SK-N-SH (cell line): Measurements from ENCODE around the gene DEPDC5. TPM values are rescaled to one million over a fixed set of nuclear protein-coding genes. Genes with fewer than 3 reads are reported as not detected.
"Not testable (repeated sequence)": the region's sequence is repeated elsewhere in the genome, so short reads cannot be mapped to it uniquely, and the experiment has no call there.

Experiments used
- CTCF ChIA-PET: fragments of 300-600, 350-600 bp; formaldehyde crosslinking; extraction: SDS; loops from one replicate; lab custom pipeline; 2021; lab: Yijun Ruan, JAX
- POLR2A ChIA-PET: fragments of 350-600 bp; sonication (Branson Sonifier 250); formaldehyde crosslinking; extraction: SDS; loops from one replicate; lab custom pipeline; 2020; ENCODE audit warnings: antibody characterized with exemption, inconsistent platforms; lab: Yijun Ruan, JAX
- DNase-seq: peaks from one replicate; pipeline ENCODE4 v3.0.0; 2012
- H2AFZ ChIP-seq: fragments of 200-600 bp; sonication (generic); 2 replicates; pipeline ENCODE4 v1.8.1; 2016; ENCODE audit warnings: antibody characterized with exemption, mild to moderate bottlenecking, low read depth
- H3F3A ChIP-seq: fragments of 200-600 bp; sonication (generic); replicated peaks from 2 replicates; pipeline ENCODE3; 2016; ENCODE audit warnings: antibody characterized with exemption, mild to moderate bottlenecking; ENCODE audit not compliant: insufficient read depth
- H3K27ac ChIP-seq, 2 experiments: fragments of 200-500 bp in 1 of 2; fragments of 200-600 bp in 1 of 2; sonication (Bioruptor generic) in 1 of 2; sonication (generic), shearing (Covaris generic) in 1 of 2; 2 replicates each; pipeline versions ENCODE4 v1.5.1 to v1.6.1; 2014 to 2016; ENCODE audit warnings: low read depth in 2 of 2, inconsistent platforms in 1 of 2, low read length in 1 of 2, mild to moderate bottlenecking in 1 of 2, mixed read lengths in 1 of 2
- H3K27me3 ChIP-seq: fragments of 200-600 bp; sonication (generic), shearing (Covaris generic); 2 replicates; pipeline ENCODE4 v1.6.1; 2016; ENCODE audit warnings: mixed run types; ENCODE audit not compliant: insufficient read depth
- H3K36me3 ChIP-seq, 2 experiments: fragments of 200-500 bp in 1 of 2; fragments of 200-600 bp in 1 of 2; sonication (Bioruptor generic) in 1 of 2; sonication (generic) in 1 of 2; replicated peaks in 1 of 2; 2 replicates each; pipeline versions ENCODE3 to v1.5.1; 2014 to 2016; ENCODE audit warnings: low read length in 1 of 2, mild to moderate bottlenecking in 1 of 2; ENCODE audit not compliant: insufficient read depth in 2 of 2, control insufficient read depth in 1 of 2
- H3K4me1 ChIP-seq, 2 experiments: fragments of 200-500 bp in 1 of 2; fragments of 200-600 bp in 1 of 2; sonication (Bioruptor generic) in 1 of 2; sonication (generic), shearing (Covaris generic) in 1 of 2; 2 replicates each; pipeline versions ENCODE4 v1.5.1 to v1.6.1; 2014 to 2016; ENCODE audit warnings: low read depth in 1 of 2, low read length in 1 of 2, mixed run types in 1 of 2; ENCODE audit not compliant: insufficient read depth in 2 of 2, control insufficient read depth in 1 of 2
- H3K4me2 ChIP-seq: fragments of 200-600 bp; sonication (generic), shearing (Covaris generic); 2 replicates; pipeline ENCODE4 v1.6.1; 2017; ENCODE audit warnings: mixed run types
- H3K4me3 ChIP-seq, 2 experiments: fragments of 200-500 bp in 1 of 2; fragments of 200-600 bp in 1 of 2; sonication (Bioruptor generic) in 1 of 2; sonication (generic), shearing (Covaris generic) in 1 of 2; 2 replicates each; pipeline versions ENCODE4 v1.5.1 to v1.8.1; 2014 to 2016; ENCODE audit warnings: low read depth in 2 of 2, inconsistent platforms in 1 of 2, low read length in 1 of 2, mild to moderate bottlenecking in 1 of 2, mixed read lengths in 1 of 2, moderate library complexity in 1 of 2
- H3K79me2 ChIP-seq: fragments of 200-600 bp; sonication (generic); 2 replicates; pipeline ENCODE4 v1.8.1; 2017; ENCODE audit warnings: mild to moderate bottlenecking; ENCODE audit not compliant: insufficient read depth
- H3K9ac ChIP-seq: fragments of 200-600 bp; sonication (generic); 2 replicates; pipeline ENCODE4 v1.6.1; 2017; ENCODE audit warnings: mixed run types
- H3K9me2 ChIP-seq: fragments of 200-600 bp; sonication (generic); 2 replicates; pipeline ENCODE4 v1.6.1; 2017; ENCODE audit warnings: mixed run types
- H3K9me3 ChIP-seq: fragments of 200-600 bp; sonication (generic); 2 replicates; pipeline ENCODE4 v1.6.1; 2017; ENCODE audit warnings: mixed run types, mild to moderate bottlenecking, moderate library complexity
- H4K20me1 ChIP-seq: fragments of 200-600 bp; sonication (generic); 2 replicates; pipeline ENCODE4 v1.6.1; 2017; ENCODE audit warnings: mild to moderate bottlenecking, mixed run types; ENCODE audit not compliant: insufficient read depth
- CHD2 ChIP-seq: fragments of 150-350 bp; IDR thresholded peaks from 2 replicates; pipeline ENCODE4 v1.6.1; 2018; ENCODE audit warnings: low read length; ENCODE audit not compliant: partially characterized antibody
- CTCF ChIP-seq: fragments of 200-600 bp; sonication (generic); IDR thresholded peaks from 2 replicates; pipeline ENCODE4 v1.6.1; 2017; ENCODE audit warnings: antibody characterized with exemption, mild to moderate bottlenecking, moderate library complexity
- EP300 ChIP-seq, 2 experiments: IDR thresholded peaks; 2 replicates each; pipeline versions ENCODE4 v1.4.0 to v1.6.1; 2012; ENCODE audit warnings: borderline replicate concordance in 1 of 2, low read depth in 1 of 2, low read length in 1 of 2
- FOSL2 ChIP-seq: IDR thresholded peaks from 2 replicates; pipeline ENCODE4 v1.4.0; 2012; ENCODE audit warnings: low read depth, mild to moderate bottlenecking, moderate library complexity, borderline replicate concordance
- FOXJ3 ChIP-seq: sonication (generic); formaldehyde crosslinking; IDR thresholded peaks from 2 replicates; pipeline ENCODE4 v1.5.1; 2020; ENCODE audit warnings: mild to moderate bottlenecking, missing genetic modification reagents
- GATA2 ChIP-seq: sonication (generic); formaldehyde crosslinking; IDR thresholded peaks from 2 replicates; pipeline ENCODE4 v1.5.0; 2020; ENCODE audit warnings: mild to moderate bottlenecking, missing genetic modification reagents
- MXI1 ChIP-seq: IDR thresholded peaks from 2 replicates; pipeline ENCODE4 v1.6.1; 2012; ENCODE audit warnings: mild to moderate bottlenecking, low read depth, low read length, improper control_type of control experiment
- NFIC ChIP-seq: IDR thresholded peaks from 2 replicates; pipeline ENCODE4 v1.4.0; 2012; ENCODE audit warnings: borderline replicate concordance
- RAD21 ChIP-seq: IDR thresholded peaks from 2 replicates; pipeline ENCODE4 v1.6.1; 2012; ENCODE audit warnings: mild to moderate bottlenecking, low read length
- REST ChIP-seq: IDR thresholded peaks from 2 replicates; pipeline ENCODE4 v1.6.1; 2012; ENCODE audit warnings: mild to moderate bottlenecking, low read depth, low read length, moderate library complexity
- RFX5 ChIP-seq: IDR thresholded peaks from 2 replicates; pipeline ENCODE4 v1.6.1; 2012; ENCODE audit warnings: mild to moderate bottlenecking, improper control_type of control experiment, low read length
- TCF12 ChIP-seq: IDR thresholded peaks from 2 replicates; pipeline ENCODE4 v1.4.0; 2012
- WGBS: methylation state at CpG from one replicate; pipeline ENCODE4 v1.1.6; 2017; ENCODE audit warnings: low lambda C conversion rate; 5-methylcytosine and 5-hydroxymethylcytosine counted together
- polyA plus RNA-seq, 3 experiments: library from polyadenylated mRNA; depleted of rRNA; stranded (reverse); fragments of >200 nt; gene quantifications; 2 replicates each; pipeline ENCODE4 v1.2.3, GENCODE V29; 2012

The DEPDC5 gene
- polyA plus RNA-seq, 1 of the 3 experiments (the other 2 are of a cell fraction) = 7.8 TPM

GRCh38 chr22:31800065-31800464 is 46.2 kb downstream of the DEPDC5 start:
- CTCF ChIA-PET = no interaction called here
- POLR2A ChIA-PET = no interaction called here

GRCh38 chr22:31800861-31801260 is 47.0 kb downstream of the DEPDC5 start:
- H3K27ac ChIP-seq, H3K9me2 ChIP-seq, H3K79me2 ChIP-seq, DNase-seq, H2AFZ ChIP-seq, H3K4me1 ChIP-seq, H3K27me3 ChIP-seq, H3F3A ChIP-seq, H3K4me3 ChIP-seq, H3K4me2 ChIP-seq, POLR2A ChIA-PET, H3K9ac ChIP-seq, H4K20me1 ChIP-seq, CTCF ChIA-PET, H3K9me3 ChIP-seq: not testable (repeated sequence)
- H3K36me3 ChIP-seq = peaks cover 40 to 46% of the 10 kb centered on the region in 2 experiments
- 95% methylated on average over 6 of the region's 6 CpGs for whole genome bisulfite sequencing

More at GRCh38 chr22:31800065-31800464, 46.2 kb downstream of the DEPDC5 start:
- no peaks in the 10 kb centered on the region for H3K79me2 ChIP-seq
- no peak overlapping the region for H3K9ac ChIP-seq
- H3K4me2 ChIP-seq = no peak overlapping the region
- no peak for DNase-seq
- H3F3A ChIP-seq = no peaks in the 10 kb centered on the region
- H3K27me3 ChIP-seq = no peaks in the 10 kb centered on the region
- H3K9me3 ChIP-seq = no peaks in the 10 kb centered on the region
- no peaks in the 10 kb centered on the region for H3K9me2 ChIP-seq
- no peaks in the 10 kb centered on the region for H4K20me1 ChIP-seq
- no peak overlapping the region for H3K27ac ChIP-seq
- TF ChIP-seq FOSL2 = 0 out of 2 replicates have a peak, but pooled peaks have one; percentile 9
- no peak for TF ChIP-seq REST
- TF ChIP-seq TCF12 = 0 out of 2 replicates have a peak, but pooled peaks have one; percentile 5
- no peak for TF ChIP-seq GATA2 (CRISPR knock-in tag)
- no peak overlapping the region for H3K4me3 ChIP-seq
- H3K4me1 ChIP-seq = no peaks in the 10 kb centered on the region
- H2AFZ ChIP-seq = no peak overlapping the region
- H3K36me3 ChIP-seq = peaks cover 35 to 41% of the 10 kb centered on the region in 2 experiments

GRCh38 chr22:31802575-31802974 is 48.8 kb downstream of the DEPDC5 start:
- DNase-seq = no peak
- no peaks in the 10 kb centered on the region for H4K20me1 ChIP-seq
- CTCF ChIA-PET = no interaction called here
- H3K27ac ChIP-seq = no peak overlapping the region
- POLR2A ChIA-PET = no interaction called here
- no peaks in the 10 kb centered on the region for H3K4me1 ChIP-seq
- H3K4me2 ChIP-seq = no peak overlapping the region
- H3K9ac ChIP-seq = no peak overlapping the region
- H3K36me3 ChIP-seq = peaks cover 47 to 49% of the 10 kb centered on the region in 2 experiments
- H2AFZ ChIP-seq = no peak overlapping the region
- H3F3A ChIP-seq = no peaks in the 10 kb centered on the region
- H3K9me3 ChIP-seq = no peaks in the 10 kb centered on the region
- H3K4me3 ChIP-seq = no peak overlapping the region
- TF ChIP-seq RFX5 (no peak), EP300 (IDR thresholded peaks at IDR 0.05; ENCODE audit: borderline replicate concordance in 1 of 2, low read depth in 1 of 2, low read length in 1 of 2) (no peak), RAD21 (no peak), MXI1 (no peak), NFIC (no peak), FOXJ3 (CRISPR knock-in tag) (no peak), CTCF (no peak), TCF12 (no peak), CHD2 (no peak), GATA2 (CRISPR knock-in tag) (no peak)
- TF ChIP-seq, all 33 proteins: peak for 0
- 91% methylated on average over 7 of the region's 7 CpGs for WGBS
- no peaks in the 10 kb centered on the region for H3K27me3 ChIP-seq
- no peaks in the 10 kb centered on the region for H3K79me2 ChIP-seq
- no peaks in the 10 kb centered on the region for H3K9me2 ChIP-seq
